Measurements from ENCODE around the gene ENTPD8. TPM values are rescaled to one million over a fixed set of nuclear protein-coding genes. Genes with fewer than 3 reads are reported as not detected.
A peak's percentile ranks its signal among the peaks of the same experiment; 100 is the strongest.

ENTPD8 gene
- polyA plus RNA-seq, 3 donors, result not detected

DNA sequence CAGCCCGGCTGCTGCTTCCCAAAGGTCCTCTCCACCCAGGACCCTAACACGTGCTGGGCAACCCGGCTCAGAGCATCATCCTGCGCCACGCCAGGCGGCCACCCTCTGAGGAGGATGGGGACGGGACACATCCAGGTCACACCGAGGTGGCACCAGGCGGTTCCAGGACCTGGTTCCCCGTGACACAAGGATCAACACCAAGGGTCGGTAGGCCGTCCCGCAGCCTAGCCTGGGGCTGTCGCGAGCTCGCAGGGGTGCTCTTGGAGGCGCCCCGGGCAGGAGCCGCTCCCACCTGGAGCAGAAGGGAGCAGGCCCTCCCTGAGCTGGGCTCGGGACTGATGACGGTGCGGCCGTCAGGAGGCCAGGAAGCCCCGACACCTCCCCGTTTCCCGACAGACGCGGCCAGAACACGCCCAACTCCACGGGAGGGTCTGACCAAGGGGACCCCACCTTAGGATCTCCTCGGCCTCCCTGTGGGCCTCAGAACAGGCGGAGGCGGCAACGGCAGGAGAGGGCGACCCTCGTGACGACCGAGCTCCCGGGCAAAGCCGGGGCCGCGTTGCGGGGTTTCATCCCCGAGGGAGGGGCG lies 24.5 kb downstream of the ENTPD8 start:
- Mint-ChIP-seq H3K27ac (no peak overlapping the region), H3K36me3 (peaks cover 2 to 5% of the 10 kb centered on the region in 2 donors), H3K9me3 (no peaks in the 10 kb centered on the region), H3K4me1 (peaks cover 21% of the 10 kb centered on the region), H3K4me3 (peak overlapping the region in 1 of 2 donors; percentile 16), H3K27me3 (ENCODE audit: low read depth in 3 of 3) (peaks cover 12 to 36% (median 13%) of the 10 kb centered on the region in 3 donors)
- Histone ChIP-seq H3K9ac (ENCODE audit: insufficient read depth, low read length, poor library complexity, severe bottlenecking) (no peak overlapping the region), H3K4me2 (replicated peaks; ENCODE audit: extremely low read depth, low read length, poor library complexity, severe bottlenecking) (peak overlapping the region; percentile 58), H3K27me3 (ENCODE audit: control insufficient read depth in 2 of 2, insufficient read depth in 2 of 2, low read length in 2 of 2) (peaks cover 0 to 9% of the 10 kb centered on the region in 2 donors), H3K27ac (ENCODE audit: low read depth in 1 of 2, low read length in 2 of 2) (no peak overlapping the region), H3K4me1 (ENCODE audit: control insufficient read depth in 1 of 2, insufficient read depth in 2 of 2, low read length in 2 of 2) (peaks cover 13 to 27% of the 10 kb centered on the region in 2 donors), H3K79me2 (ENCODE audit: insufficient read depth, low read length) (peaks cover 14% of the 10 kb centered on the region), H4K20me1 (ENCODE audit: insufficient read depth, low read length) (peaks cover 35% of the 10 kb centered on the region), H3K9me3 (replicated peaks in 1 of 2; ENCODE audit: control insufficient read depth in 1 of 2, insufficient read depth in 1 of 2, low read length in 2 of 2) (no peaks in the 10 kb centered on the region), H3K4me3 (replicated peaks in 1 of 3; ENCODE audit: low read depth in 2 of 3, low read length in 3 of 3) (peak overlapping the region in 1 of 3 experiments; percentile 57), H2AFZ (ENCODE audit: insufficient read depth, low read depth, low read length, poor library complexity, severe bottlenecking) (no peak overlapping the region), H3K36me3 (replicated peaks in 1 of 2; ENCODE audit: control insufficient read depth in 1 of 2, insufficient read depth in 2 of 2, low read length in 2 of 2) (no peaks in the 10 kb centered on the region)
- TF ChIP-seq, protein P1, sequence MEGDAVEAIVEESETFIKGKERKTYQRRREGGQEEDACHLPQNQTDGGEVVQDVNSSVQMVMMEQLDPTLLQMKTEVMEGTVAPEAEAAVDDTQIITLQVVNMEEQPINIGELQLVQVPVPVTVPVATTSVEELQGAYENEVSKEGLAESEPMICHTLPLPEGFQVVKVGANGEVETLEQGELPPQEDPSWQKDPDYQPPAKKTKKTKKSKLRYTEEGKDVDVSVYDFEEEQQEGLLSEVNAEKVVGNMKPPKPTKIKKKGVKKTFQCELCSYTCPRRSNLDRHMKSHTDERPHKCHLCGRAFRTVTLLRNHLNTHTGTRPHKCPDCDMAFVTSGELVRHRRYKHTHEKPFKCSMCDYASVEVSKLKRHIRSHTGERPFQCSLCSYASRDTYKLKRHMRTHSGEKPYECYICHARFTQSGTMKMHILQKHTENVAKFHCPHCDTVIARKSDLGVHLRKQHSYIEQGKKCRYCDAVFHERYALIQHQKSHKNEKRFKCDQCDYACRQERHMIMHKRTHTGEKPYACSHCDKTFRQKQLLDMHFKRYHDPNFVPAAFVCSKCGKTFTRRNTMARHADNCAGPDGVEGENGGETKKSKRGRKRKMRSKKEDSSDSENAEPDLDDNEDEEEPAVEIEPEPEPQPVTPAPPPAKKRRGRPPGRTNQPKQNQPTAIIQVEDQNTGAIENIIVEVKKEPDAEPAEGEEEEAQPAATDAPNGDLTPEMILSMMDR (IDR thresholded peaks at IDR 0.05), result no peak
- 86% methylated on average over 44 of the region's 45 CpGs for WGBS (ENCODE audit: insufficient coverage)
- intact Hi-C loops (cut with micrococcal nuclease), result no loop called here
- DNase-seq, result no peak

DNA sequence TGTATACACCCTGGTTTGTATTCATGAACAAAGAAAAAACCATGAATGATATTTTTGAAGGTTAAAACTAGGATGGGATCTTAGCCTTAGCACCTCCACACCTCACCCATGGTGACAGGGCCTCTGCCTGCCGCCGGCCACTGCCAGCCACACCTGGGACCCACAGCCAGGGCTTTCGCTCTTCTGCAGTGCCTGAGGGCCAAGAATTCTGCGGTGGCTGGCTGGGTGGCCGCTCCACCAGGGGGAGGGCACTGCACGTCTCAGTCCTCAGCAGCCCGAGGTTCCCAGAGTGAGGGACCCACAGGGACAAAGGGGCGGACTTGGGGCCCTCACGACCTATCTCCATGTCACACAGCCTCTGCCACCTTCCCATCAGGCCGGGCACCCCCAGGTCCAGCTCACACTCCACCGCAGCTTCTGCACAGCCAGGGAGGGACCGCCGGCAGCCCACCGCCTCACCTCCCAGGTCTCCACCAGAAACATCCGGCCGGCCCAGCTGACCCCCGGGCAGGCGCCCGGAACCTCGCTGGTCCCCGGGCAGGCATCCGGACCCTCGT lies 25.1 kb downstream of the ENTPD8 start:
- H3K9me3 Mint-ChIP-seq, result no peaks in the 10 kb centered on the region
- H3K36me3 Mint-ChIP-seq, result peaks cover 2 to 5% of the 10 kb centered on the region in 2 donors
- no peak for DNase-seq
- peaks cover 14 to 42% (median 16%) of the 10 kb centered on the region in 3 donors for H3K27me3 Mint-ChIP-seq (ENCODE audit: low read depth in 3 of 3)
- H3K4me2 ChIP-seq (replicated peaks; ENCODE audit: extremely low read depth, low read length, poor library complexity, severe bottlenecking), result no peak overlapping the region
- intact Hi-C loops (cut with micrococcal nuclease), result no loop called here
- H3K4me3 Mint-ChIP-seq, result no peak overlapping the region
- WGBS (ENCODE audit: insufficient coverage), result 98% methylated on average over 19 of the region's 23 CpGs
- no peaks in the 10 kb centered on the region for H3K9me3 ChIP-seq (replicated peaks in 1 of 2; ENCODE audit: control insufficient read depth in 1 of 2, insufficient read depth in 1 of 2, low read length in 2 of 2)
- H3K4me1 Mint-ChIP-seq, result peaks cover 21% of the 10 kb centered on the region
- peaks cover 39% of the 10 kb centered on the region for H4K20me1 ChIP-seq (ENCODE audit: insufficient read depth, low read length)
- peaks cover 2 to 13% of the 10 kb centered on the region in 2 donors for H3K27me3 ChIP-seq (ENCODE audit: control insufficient read depth in 2 of 2, insufficient read depth in 2 of 2, low read length in 2 of 2)
- no peak overlapping the region for H2AFZ ChIP-seq (ENCODE audit: insufficient read depth, low read depth, low read length, poor library complexity, severe bottlenecking)
- H3K4me3 ChIP-seq (replicated peaks in 1 of 3; ENCODE audit: low read depth in 2 of 3, low read length in 3 of 3), result no peak overlapping the region
- TF ChIP-seq, protein P1 (IDR thresholded peaks at IDR 0.05), result no peak
- H3K36me3 ChIP-seq (replicated peaks in 1 of 2; ENCODE audit: control insufficient read depth in 1 of 2, insufficient read depth in 2 of 2, low read length in 2 of 2), result no peaks in the 10 kb centered on the region
- H3K27ac ChIP-seq (ENCODE audit: low read depth in 1 of 2, low read length in 2 of 2), result no peak overlapping the region
- peaks cover 9% of the 10 kb centered on the region for H3K79me2 ChIP-seq (ENCODE audit: insufficient read depth, low read length)
- peaks cover 17 to 31% of the 10 kb centered on the region in 2 donors for H3K4me1 ChIP-seq (ENCODE audit: control insufficient read depth in 1 of 2, insufficient read depth in 2 of 2, low read length in 2 of 2)
- no peak overlapping the region for H3K9ac ChIP-seq (ENCODE audit: insufficient read depth, low read length, poor library complexity, severe bottlenecking)
- no peak overlapping the region for H3K27ac Mint-ChIP-seq

All from CD14-positive monocyte (primary cell).